GM10266 (cell line): ENCODE measurements around the gene NHSL2.

Source experiments
- DNase-seq: peaks from one replicate; pipeline ENCODE4 v3.0.0; 2012; ENCODE audit errors: extremely low spot score
- TF ChIP-seq, protein P1 (sequence below): IDR thresholded peaks from 2 replicates; pipeline ENCODE4 v1.5.1; 2012; ENCODE audit warnings: mild to moderate bottlenecking, low read depth; ENCODE audit not compliant: control insufficient read depth, insufficient read depth; ENCODE audit errors: missing control alignments

NHSL2 gene

DNA sequence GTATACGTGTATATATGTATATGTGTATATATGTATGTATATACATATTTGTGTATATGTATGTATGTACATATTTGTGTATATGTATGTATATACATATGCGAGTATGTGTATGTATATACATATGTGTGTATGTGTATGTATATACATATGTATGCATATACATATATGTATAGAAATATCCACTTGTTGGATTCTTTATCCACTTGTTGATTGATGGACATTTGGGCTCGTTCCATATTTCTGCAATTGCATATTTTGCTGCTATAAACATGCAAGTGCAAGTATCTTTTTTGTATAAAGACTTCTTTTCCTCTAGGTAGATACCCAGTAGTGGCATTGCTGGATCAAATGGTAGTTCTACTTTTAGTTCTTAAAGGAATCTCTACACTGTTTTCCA lies 25.5 kb upstream of the NHSL2 start:
- TF ChIP-seq, protein P1, sequence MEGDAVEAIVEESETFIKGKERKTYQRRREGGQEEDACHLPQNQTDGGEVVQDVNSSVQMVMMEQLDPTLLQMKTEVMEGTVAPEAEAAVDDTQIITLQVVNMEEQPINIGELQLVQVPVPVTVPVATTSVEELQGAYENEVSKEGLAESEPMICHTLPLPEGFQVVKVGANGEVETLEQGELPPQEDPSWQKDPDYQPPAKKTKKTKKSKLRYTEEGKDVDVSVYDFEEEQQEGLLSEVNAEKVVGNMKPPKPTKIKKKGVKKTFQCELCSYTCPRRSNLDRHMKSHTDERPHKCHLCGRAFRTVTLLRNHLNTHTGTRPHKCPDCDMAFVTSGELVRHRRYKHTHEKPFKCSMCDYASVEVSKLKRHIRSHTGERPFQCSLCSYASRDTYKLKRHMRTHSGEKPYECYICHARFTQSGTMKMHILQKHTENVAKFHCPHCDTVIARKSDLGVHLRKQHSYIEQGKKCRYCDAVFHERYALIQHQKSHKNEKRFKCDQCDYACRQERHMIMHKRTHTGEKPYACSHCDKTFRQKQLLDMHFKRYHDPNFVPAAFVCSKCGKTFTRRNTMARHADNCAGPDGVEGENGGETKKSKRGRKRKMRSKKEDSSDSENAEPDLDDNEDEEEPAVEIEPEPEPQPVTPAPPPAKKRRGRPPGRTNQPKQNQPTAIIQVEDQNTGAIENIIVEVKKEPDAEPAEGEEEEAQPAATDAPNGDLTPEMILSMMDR = no peak
- DNase-seq = no peak

DNA sequence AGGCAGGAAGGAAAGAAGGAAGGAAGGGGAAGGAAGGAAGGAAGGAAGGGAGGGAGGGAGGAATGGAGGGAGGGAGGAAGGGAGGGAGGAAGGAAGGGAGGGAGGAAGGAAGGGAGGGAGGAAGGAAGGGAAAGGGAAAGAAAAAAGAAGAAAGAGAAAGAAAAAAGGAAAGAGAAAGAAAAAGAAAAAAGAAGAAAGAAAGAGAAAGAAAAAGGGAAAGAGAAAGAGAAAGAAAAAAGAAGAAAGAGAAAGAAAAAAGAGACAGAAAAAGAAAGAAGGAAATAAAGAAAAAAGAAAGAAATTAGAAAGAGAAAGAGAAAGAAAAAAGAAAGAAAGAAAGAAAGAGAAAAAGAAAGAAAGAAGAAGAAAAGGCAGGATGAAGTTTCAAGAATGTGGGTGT lies 15.0 kb upstream of the NHSL2 start:
- TF ChIP-seq, protein P1 = no peak
- DNase-seq = no peak

DNA sequence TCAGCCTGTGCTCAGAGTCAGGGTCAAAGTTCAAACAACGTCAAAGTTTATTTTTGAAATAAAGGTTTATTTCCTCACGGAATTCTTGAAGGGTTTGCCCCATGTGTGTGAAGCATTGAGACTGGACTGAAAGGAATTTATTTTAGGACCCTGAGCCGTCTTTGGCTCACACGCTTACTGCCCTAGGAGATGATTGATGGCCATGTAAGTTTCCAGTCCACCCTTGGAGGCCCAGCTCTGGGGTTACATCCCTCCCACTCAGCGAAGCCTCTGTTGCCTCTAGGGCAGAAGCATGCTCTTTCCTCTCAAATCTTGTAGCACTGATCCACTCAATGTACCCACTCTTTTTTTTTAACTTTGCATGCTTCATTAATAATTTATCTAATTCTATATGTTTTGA lies 4.5 kb upstream of the NHSL2 start:
- no peak for DNase-seq
- TF ChIP-seq, protein P1 = no peak

DNA sequence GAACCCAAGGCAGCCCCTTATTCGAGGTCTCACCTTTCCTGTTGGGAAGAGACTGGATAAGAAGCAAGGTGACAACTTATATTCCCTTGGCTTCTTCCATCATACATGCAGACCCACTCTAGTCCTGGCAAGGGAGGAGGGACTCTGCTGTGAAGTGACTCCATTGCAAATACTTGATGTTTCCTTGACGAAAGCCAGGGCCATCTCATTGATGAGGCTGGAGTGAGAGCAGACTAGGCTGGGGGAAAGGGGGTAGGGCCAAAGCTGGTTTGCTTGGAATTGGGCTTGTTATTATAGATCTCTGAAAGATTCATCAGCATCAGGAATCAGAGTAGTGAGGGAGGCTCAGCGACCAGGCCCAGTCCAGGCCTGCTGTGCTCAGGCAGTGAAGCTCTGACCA lies 2.3 kb upstream of the NHSL2 start:
- TF ChIP-seq, protein P1 = no peak
- DNase-seq = no peak

DNA sequence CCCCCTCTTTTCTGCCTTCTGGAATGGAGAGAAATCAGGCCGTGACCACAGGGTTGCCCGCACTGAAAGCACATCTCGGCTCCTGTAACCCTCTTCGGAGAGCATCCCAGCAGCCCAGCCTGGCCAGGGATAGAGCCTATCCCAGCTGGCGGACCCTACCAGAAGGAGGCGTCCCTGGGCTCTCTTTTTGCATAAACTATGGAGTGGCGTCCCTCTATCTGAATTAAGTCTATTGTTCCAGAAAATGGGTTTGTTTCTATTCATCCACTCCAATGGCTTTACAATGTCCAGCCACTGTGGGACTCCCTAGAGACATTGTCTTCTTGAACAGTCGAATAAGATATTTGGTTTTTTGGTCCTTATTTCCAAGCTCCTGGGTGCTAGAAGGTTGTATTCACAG lies 689 bp upstream of the NHSL2 start:
- DNase-seq = no peak
- TF ChIP-seq, protein P1 = no peak

DNA sequence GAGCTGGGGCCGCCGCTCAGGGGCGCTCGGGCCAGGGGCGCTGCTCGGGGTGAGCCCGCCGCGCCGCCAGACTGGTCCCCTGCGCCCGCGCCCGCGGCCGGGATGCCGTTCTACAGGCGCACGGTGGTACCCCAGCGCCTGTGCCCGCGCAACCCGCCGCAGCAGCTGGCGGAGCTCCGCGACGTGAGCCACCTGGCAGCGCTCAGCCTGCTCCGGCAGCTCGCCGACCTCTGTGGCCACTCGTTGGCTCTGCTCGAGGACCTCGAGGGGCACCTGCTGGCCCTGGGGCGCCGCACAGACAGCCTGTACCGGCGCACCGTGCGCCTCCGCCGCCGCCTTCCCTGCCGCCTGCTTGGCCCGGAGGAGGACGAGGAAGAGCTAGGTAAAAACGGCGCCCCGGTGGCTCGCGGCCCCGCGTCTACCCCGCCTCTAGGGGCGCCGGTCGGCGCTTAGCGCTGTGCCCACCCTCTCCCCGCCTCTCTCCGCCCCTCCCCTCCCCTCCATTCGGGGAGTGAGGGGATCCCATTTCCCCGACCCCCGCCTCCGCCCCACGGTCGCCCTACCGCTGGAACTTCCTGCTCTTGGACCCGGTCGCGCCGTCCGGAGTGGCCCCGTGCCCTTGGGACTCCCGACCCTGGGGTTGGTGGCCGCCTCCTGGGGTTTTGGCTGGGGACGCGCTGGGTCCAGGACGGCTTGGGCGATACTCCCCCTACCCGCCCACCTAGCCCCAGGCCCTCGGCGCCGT lies 513 bp downstream of the NHSL2 start:
- TF ChIP-seq, protein P1 = no peak
- no peak for DNase-seq

DNA sequence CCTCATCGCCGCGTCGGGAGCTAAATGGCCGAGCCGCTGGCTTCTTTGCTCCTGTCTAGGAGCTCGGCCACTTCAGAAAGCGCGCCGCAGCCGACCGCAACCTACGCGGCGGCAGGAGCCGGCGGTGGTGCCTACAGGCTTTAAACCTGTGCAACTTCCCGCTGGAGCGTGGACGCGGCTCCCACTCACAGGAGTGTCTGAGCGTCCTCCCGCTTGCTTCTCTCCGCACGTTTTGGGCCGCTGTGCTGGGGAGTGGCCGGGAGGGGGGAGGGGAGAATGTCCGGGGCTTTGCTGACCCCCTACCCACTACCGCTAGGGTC lies 1.0 kb downstream of the NHSL2 start:
- DNase-seq = no peak

More for the DNA sequence above, 1.0 kb downstream of the NHSL2 start:
- TF ChIP-seq, protein P1 = no peak
